Medulla oblongata (tissue), 1 donor: ENCODE measurements around the gene TXLNB.
A peak's percentile ranks its signal among the peaks of the same experiment; 100 is the strongest.

Source experiments
- DNase-seq: peaks from one replicate; pipeline ENCODE4 v3.0.0-alpha.2; 2015; ENCODE audit errors: extremely low spot score

Gene TXLNB

DNA sequence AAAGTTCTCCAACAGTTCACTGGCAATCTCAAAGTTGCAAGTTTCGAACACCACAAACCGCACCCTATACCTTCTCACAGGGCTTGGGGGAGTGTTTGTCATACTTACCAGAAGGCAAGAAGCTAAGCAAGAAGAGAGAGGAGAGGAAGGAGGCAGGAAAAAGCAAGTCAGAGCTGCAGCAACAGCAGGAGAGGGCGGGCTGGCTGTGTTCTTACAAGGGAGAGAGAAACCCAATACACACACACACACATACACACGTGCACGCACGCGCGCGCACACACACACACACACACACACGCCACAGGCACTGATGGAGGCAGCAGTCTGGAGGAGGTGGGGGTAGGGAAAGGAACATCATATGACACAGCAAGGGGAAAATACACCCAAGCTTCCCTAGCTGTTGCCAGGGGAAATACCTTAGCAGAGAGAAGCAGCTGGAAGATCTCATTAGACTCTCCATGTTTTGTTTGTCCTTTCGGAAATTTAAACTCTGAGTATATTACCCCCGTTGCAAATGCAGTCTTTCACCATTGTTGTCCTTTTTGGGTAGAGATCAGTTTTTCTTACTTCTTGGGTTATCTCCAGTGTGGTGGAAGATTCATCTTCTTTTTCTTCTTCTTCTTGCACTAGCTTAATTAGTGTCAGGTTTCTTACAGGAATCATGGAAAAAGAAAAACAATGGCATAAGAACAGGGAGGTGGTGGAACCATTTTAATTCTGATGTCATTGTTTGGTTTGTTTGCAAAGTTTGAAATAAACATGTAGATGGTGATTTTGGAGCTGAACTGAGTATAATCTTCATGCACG is at the start of gene TXLNB:
TXLNB (minus strand) TSS at position 186 of the 807 bp plus-strand sequence. CDS start 3,099 bp downstream, outside the sequence.
- peak; percentile 73 for DNase-seq

DNA sequence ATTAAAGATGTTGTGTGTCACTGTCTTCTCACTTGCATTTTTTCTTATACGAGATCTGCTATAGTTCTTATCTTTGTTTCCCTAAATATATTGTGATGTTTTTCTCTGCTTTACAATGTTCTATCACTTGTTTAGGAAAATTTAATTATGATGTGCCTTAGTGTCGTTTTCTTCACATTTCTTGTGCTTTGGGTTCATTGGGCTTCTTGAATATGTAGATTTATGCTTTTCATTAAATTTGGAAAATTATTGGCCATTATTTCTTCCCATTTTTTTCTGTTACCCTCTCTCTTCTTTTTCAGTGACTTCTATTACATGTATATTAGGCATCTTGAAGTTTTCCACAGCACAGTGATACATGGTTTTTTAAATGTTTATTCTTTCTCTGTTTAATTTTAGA is 49.3 kb upstream of the TXLNB start:
- no peak for DNase-seq

DNA sequence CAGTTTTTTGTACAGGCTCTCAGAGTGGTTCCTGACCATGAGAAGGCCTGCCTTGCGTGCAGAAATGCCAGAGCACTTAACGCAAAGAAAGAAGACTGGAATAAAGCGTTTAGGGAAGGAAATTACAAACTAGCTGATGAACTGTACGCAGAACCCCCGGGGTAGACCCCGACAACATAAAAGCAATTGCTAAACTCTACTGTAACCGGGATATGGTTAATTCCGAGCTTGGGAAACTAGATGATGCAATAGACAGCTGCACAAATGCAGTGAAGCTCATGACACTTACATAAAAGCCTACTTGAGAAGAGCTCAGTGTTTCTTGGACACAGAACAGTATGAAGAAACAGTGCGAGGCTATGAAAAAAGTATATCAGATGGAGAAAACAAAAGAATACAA is 47.0 kb upstream of the TXLNB start:
- DNase-seq = no peak

DNA sequence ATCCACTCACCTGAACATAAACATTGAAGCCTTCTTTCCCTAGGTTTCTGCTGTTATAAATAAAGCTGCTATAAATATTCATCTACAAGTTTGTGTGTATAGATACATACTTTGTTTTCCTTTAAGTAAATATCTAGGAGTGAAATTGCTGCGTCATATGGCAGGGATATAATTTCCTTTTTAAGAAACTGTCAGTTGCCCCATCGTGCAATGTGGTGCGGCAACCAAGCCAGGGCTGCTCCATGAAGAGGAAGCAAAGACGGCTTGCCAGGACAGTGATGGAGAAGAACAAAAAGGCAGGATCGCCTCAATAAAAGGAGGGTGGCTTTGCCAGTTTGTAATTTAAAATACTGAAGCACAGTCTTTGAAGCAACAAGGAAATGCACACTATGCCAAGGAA is 46.0 kb upstream of the TXLNB start:
- DNase-seq = no peak

DNA sequence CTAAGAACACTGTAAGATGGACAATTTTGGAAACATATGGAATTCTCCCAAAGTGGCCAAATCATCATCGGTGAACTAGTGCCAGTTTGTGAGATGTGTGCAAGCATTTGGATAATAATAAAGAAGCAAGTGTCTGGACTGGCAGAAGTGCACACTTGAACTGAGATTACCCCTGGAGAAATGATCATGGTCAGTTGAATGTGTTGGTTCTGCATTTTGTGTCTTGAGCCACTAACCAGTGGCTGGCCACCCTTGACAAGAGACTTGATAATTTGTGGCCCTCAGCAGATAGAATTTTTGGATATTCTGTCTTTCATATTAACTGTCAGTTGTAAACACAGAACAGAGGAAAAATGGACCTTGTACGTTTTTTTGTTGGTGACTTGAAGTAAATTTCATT is 45.2 kb upstream of the TXLNB start:
- DNase-seq = no peak

DNA sequence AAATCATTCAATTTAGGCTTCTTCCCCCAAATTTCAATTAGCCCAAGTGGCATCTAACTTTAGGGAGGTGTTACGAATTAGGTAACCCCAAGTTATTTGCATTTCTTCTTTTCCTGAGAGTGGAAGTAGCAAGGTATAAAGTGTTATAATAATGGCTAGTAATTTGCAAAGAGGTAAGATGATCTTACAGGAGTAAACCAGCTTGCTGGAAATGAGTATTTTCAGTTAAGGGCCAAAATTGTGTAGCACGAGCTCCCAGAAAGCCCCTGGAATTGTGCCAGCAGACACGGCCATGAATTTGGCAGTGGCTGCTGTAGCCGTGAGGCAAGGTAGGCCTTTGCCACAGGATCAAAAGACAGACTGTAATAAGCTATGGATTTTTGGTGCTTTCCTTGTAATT is 44.7 kb upstream of the TXLNB start:
- DNase-seq = no peak

DNA sequence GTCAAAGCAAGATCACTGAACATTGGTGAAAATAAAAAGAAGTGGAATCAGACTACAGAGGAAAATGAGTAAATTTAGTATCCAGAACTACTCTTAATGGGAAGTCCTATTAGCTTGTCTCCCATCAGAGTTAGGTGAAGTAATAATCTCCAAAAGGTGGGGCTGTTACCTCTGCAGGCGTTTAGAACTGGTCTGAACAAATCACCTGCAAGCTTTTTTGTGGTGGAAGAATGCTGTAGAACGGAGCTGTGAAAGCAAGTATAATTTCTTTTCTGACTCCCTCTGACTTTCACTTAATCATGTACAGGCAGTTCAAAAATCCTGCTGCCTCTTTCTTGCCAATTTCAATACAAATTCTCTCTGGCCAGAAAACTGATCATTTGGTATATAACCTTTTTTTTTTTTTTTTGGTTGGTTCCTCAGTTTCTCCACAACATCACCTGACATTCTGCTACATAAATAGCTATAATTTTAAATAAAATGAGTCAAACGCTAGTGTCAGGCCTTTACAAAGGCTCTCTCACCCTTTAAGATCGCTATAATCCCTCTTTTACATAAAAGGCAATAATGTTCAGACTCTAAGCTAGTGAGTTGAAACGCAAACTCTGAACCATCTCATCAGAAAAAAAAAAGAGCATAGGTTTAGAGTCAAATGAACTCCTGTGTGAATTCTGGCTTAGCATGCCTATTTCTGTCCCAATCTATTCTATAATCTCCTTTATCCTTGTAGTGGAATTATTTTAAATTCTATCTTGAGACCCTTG is 43.8 kb upstream of the TXLNB start:
- no peak for DNase-seq

DNA sequence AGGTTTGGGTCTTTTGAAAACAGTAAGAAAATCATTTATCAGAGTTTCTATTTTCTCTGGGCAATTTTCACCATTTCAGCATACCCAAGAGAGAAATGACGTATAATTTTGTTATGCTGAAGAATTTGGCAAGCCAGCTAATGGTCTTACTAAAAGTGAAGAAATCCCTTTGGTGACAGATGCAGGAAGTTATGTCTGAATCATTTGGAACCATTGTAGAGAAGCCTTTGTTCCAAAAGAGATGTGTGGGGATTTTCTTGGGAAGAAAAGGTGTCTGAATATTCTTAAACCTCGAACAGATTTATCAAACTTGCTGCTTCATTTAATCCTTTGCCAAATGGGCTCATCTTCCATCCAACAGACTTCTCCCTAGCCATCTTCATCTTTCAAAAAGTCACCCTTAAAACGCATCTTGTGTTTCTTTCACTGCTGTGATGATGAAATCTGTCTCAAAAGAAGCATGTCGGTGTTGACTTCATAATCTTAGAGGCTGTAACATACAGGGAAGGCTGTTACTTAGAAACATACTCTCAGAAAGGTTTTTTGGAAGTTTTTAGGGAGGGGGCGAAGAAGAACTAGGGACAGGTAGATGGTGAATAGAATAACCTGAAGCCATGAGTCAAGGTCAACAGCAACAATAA is 43.1 kb upstream of the TXLNB start:
- DNase-seq = no peak

DNA sequence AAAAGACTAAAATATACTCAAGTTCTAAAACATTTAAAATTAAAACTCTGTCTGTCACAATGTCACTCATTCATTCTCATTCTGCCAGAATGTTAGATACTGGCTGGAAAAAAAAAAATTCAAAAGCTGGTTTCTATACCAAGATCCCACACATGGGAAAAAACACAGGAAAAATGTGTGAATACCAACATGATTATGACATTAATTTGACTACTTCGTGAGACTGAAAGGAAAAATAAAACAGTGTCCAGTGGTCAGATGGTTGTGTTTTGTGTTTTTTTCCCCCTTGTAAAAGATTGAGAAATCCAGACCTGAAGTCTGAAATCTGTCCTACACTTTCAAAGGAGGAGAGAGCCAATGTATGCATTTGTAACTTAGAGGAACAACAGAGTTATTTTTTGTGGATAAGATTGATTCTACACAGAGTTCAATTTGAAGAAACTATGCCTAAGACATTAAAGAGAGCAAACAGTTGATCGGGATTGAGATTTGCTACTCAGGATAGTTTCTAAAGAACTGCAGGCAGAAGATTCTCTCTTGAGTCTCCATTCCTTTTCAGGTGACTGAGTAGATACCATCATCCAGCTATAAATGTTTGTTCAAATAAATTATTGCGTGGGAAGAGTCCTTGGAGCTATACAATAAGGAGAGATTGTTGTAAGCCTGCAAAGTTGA is 39.2 kb upstream of the TXLNB start:
- no peak for DNase-seq

DNA sequence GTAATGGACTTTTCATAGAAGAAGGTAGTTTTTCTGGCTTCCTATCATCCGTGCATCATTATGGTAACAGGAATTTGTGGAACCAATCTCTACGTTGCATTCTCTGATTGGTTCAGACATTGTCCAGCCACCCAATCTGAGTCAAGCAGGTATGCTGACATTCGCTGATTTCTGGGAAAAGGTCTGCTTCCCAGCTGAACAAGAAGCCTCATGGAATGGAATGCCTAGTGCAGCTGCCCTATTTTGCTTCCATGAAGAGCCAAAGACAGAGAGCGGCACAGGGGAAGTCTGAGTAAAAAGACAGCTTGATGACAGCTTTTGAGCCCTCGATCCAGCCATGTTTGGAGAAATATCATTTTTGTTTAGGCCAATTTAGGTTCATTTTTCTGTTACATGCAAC is 38.5 kb upstream of the TXLNB start:
- no peak for DNase-seq

DNA sequence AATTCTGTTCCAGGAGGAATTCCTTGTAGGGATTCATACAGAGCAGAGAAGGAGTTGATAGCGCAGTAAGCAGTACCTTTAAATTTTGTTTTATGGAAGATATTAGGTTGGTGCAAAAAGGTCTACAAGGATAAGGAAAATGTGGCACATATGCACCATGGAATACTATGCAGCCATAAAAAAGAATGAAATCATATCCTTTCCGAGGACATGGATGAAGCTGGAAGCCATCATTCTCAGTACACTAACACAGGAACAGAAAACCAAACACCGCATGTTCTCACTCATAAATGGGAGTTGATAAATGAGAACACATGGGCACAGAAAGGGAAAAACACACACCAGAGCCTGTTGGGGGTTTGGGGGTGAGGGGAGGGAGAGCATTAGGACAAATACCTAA is 37.4 kb upstream of the TXLNB start:
- no peak for DNase-seq

DNA sequence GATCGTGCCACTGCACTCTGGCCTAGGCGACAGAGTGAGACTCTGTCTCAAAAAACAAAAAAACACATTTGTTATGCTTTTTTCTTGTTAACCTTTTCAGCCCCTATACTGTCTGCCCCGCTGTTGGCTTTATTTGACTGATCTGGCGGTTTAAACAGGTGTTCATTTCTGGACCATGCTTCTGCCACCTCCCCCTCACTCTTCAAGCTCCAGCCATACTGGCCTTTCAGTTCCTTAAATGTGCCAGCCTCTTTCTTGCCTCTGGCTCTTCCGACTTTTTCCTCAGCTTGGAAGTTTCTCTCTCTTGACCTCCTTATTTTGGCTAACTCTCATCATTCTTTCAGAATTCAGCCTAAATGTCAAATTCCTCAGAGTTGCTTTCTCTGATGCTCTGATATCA is 35.2 kb upstream of the TXLNB start:
- no peak for DNase-seq

DNA sequence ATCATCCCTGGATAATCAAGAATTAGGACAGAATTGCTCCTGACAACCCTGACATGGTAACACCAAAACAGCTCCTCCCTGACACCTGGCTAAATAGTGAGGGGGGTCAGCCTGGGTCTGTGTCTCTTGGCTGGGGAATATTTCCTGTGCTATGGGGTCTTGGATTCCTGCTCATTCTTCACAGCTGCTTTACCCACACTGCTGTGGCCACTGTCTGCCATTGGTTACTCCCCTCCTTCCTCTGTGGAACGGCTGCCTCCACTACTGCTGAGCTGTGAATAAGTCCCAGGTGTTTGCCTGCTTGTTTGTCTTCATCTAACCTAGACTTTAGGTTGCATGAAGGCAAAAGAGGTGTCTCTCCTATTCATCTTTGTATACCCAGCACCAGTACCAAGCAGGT is 33.9 kb upstream of the TXLNB start:
- no peak for DNase-seq

DNA sequence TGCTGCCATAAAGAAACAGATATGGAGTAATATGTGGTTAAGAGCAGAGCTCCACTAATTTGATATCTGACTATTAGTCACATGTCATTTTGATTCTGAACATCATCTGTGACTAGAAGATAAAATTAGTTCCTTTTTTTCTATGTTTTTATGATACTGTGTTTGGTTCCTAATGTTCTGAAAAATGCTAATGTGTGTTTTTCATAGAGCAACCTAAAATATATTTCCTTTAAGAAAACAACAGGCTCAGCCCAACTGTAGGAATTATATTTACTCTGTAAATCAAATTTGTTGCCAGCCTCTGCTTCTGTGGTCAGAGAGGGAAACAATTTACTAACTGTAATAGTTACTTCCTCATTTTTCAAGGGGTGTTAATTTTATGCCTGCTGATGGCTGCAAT is 33.3 kb upstream of the TXLNB start:
- DNase-seq = no peak

DNA sequence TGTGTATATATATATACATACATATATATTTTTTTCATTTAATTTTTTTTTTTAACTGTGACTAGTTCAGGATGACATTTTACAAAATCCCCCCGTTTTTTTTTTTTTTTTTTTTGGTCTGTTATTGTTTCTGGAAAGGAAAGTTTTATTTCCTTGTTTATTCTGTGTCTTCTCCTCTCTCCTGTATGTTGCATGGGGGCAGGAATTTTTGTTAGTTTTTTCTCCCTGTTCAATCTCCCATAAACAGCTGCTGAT is 32.4 kb upstream of the TXLNB start:
- no peak for DNase-seq

DNA sequence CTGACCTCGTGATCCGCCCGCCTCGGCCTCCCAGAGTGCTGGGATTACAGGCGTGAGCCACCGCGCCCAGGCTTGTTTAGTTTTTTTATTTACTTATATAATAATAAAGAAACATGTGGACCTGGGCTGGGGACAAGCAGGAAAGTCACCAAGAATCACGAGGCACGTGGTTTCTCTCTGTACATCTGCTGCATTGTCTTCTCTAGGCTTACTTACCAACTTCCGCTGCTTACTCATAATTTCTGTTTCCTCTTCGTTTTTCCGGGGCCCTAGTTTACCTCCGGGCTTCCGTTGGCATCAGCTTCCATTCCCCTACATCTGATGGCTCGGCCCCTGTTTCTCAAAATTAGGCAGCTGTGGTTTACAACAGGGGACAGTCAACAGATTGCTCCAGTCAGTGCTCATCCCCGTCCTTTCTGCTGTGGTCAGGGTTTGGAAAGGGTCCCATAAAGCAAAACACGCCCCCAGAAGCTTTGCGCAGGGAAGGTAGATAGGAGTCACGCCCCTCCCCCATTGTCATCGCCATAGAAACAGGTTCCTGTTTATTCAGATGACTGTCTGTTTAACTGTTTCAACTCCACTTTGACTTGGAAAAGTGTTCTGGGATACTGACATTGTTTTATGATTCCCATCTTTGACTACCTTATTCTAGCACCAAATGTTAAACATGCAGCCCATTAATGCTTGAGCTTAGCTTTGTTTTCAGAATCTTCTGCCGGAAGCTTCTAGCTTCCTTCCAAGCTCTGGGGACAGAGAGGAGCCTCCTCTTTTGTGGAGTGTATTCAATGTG is 31.9 kb upstream of the TXLNB start:
- DNase-seq = peak; percentile 36

DNA sequence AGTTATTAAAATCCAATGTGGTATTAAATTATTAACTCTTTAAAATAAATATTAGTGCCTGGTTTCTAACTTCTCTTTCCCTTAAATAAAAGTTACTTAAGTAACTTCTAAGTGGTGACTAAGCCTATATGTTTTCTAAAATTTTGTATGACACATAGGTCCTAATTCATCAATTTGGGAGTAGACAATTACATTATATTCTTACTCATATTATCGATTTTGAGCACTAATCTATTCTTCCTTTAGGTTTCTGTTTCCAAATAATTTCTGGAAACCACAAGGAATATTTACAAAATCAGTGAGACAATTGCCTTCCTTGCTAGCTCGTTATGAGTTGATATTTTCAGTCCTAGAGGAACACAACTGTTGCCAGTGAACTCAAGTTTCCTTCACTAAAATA is 28.3 kb upstream of the TXLNB start:
- DNase-seq = no peak

DNA sequence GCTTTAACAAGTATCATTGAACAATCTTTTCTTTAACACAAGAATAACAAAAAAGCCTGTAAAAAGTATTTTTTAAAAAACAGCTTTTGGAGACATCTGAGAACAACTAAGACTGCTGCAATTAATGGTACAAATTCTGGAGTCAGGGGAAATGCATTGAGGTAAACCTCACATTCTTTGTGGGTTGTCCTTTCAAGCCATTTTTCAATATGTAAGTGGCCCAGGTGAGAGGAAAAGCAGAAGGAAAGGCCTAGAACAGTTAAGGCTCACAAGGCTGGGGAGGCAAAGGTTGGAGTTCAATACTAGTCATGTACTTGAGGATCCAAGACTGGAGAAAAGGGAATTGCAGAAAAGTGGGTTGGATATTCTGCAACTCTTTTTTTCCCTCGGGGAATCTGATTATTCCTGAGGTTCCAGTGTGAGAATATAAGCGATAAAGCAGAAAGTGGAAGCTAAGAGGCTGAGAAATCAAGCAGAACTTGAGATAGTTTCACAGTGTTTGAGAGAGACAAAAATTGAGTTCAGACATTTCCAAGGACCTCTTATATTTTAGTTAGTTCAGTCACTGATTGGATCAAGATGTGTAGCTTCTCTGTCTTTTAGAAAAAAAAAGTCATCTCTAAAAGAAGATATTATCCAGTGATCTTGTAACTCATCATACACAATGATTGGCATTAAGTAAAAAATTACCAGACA is 25.0 kb upstream of the TXLNB start:
- DNase-seq = no peak

DNA sequence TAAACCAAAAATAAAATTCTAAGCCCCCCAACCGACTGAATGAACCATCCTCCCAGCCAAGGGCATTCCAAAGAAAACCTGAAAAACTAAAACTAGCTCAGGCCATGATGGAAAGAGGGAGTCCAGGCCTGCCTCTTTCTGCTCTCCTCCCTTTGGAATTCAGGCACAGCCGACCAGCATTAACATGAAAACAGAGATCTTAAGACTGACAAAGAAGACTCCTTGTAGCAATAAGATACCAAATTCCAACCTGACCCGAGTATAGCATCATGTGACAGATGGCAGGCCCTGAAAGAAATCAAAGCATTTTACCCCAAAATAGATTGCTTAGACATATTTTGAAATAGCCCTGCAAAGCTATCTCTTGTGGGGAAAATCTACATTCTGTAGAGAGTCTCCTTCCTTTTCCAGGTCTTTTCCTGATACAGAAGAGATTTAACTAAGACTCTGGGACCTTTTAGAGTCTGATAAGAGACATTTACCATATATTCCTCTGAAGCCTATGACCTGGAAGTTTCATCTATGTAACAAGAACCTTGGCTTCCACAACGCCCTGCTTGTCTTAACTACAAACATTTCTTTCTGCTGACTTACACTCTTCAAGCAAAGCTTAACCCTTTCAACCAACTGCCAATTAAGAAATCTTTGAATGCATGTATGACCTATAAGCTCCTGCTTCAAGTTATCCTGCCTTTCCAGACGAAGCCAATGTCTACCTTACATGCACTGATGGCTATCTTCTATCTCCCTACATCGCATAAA is 22.2 kb upstream of the TXLNB start:
- DNase-seq = no peak

DNA sequence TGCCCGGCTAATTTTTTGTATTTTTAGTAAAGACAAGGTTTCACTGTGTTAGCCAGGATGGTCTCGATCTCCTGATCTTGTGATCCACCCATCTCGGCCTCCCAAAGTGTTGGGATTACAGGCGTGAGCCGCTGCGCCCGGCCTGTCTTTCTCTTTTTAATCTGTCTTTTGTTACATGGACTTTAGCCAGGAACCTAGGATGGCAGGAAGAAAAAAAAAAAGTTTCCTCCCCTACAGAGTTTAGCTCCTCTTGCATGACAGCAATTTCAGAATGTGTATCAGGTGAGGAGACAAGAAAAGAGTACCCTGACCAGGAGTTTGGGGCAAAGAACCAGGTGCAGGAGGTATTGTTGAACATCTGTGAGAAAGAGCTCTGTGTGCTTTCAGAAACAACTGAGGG is 21.4 kb upstream of the TXLNB start:
- DNase-seq = no peak
